Tibial nerve (tissue), 4 donors: ENCODE results near the gene NUDT19.

ENCODE experiments used
- EP300 ChIP-seq, 2 donors: sonication (generic); formaldehyde crosslinking; IDR thresholded peaks; one replicate each; pipeline ENCODE4 v1.6.1; 2017; ENCODE audit warnings: antibody characterized with exemption in 2 of 2, mild to moderate bottlenecking in 1 of 2
- POLR2A ChIP-seq, 2 donors: fragments of 450-650 bp; IDR thresholded peaks; one replicate each; pipeline ENCODE4 v1.6.1; 2017; ENCODE audit warnings: antibody characterized with exemption in 2 of 2, mild to moderate bottlenecking in 2 of 2, moderate library complexity in 2 of 2
- TF ChIP-seq, protein P1 (sequence below), 5 experiments: fragments of 200-600 bp in 3 of 5; fragments of 450-650 bp in 2 of 5; sonication (generic) in 3 of 5; IDR thresholded peaks; one replicate each; pipeline ENCODE4 v1.5.1; 2016 to 2019; ENCODE audit warnings: antibody characterized with exemption in 5 of 5, mild to moderate bottlenecking in 3 of 5, moderate library complexity in 2 of 5

DNA sequence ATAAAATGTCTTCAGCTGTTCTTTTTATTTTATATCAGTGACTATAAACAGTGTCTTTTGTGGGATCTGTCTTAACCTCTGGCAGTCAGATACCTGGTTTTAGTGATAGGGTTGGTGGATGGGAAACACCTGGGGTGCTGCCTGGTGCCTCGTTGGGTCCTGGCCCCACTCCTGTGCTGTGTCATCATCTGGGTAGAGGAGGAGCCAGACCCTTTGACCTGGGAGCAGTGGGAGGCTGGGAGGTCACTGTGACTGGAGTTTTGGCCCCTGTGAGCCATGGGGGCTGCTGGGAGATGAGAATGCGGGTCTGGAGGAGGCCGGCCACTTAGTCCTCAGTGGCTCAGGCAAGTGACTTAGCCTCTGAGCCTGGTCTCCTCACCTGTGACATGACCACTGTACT is 57.3 kb downstream of the NUDT19 start:
- TF ChIP-seq, protein P1, sequence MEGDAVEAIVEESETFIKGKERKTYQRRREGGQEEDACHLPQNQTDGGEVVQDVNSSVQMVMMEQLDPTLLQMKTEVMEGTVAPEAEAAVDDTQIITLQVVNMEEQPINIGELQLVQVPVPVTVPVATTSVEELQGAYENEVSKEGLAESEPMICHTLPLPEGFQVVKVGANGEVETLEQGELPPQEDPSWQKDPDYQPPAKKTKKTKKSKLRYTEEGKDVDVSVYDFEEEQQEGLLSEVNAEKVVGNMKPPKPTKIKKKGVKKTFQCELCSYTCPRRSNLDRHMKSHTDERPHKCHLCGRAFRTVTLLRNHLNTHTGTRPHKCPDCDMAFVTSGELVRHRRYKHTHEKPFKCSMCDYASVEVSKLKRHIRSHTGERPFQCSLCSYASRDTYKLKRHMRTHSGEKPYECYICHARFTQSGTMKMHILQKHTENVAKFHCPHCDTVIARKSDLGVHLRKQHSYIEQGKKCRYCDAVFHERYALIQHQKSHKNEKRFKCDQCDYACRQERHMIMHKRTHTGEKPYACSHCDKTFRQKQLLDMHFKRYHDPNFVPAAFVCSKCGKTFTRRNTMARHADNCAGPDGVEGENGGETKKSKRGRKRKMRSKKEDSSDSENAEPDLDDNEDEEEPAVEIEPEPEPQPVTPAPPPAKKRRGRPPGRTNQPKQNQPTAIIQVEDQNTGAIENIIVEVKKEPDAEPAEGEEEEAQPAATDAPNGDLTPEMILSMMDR (IDR thresholded peaks at IDR 0.05) = no peak
- TF ChIP-seq POLR2A (IDR thresholded peaks at IDR 0.05) (no peak), EP300 (IDR thresholded peaks at IDR 0.05) (no peak)
